GM18909 (cell line): ENCODE measurements around the gene PLEKHA8.

ENCODE experiments used
- ATAC-seq: cut with Tn5 transposase; IDR thresholded peaks from one replicate; pipeline ENCODE4 v1.9.1; 2021; ENCODE audit warnings: mild to moderate bottlenecking; ENCODE audit not compliant: unreplicated experiment, poor library complexity

PLEKHA8 gene

DNA sequence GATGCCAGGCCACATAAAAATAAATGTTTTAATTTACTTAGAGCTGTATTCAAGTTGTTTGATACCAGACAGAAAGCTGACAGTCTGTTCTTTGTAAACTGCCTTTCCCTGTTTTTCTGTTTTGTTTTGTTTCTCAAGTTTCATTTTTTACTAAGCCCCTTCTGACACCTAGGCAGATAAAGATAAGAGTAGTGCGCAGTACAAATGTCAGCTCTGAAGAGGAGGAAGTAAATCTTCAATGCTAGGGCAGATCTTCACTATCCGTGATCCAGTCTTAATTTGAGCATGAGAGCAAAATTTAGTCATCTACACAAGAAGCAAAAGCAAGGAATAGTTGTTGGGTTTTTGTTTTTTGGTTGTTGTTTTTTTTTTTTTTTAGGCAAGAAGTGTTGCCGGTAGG lies 133.9 kb downstream of the PLEKHA8 start:
- no peak for ATAC-seq

DNA sequence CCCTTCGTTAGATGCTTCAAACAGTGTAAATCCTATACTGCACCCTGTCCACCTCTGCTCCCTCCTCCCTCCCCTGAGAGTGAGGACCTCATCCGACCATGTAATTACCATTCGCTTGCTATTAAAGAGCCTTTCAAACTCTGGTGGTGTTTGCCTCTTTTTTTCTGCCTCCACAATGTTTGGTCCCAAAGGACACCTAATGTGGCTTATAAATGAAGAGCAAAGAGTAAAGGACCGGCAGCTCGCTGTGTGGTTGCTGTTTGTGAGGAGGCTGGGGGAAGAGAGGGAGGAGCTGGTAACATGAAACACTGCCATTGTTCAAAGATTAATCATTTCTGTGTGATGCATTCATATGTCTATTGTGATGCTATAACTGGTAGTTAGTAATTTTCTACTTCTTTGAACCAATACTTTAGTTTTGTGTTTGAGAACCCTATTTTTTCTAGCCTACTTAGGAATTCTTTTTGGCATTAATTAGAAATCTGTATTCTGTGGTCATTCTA lies 134.5 kb downstream of the PLEKHA8 start:
- ATAC-seq = peak; percentile 37

DNA sequence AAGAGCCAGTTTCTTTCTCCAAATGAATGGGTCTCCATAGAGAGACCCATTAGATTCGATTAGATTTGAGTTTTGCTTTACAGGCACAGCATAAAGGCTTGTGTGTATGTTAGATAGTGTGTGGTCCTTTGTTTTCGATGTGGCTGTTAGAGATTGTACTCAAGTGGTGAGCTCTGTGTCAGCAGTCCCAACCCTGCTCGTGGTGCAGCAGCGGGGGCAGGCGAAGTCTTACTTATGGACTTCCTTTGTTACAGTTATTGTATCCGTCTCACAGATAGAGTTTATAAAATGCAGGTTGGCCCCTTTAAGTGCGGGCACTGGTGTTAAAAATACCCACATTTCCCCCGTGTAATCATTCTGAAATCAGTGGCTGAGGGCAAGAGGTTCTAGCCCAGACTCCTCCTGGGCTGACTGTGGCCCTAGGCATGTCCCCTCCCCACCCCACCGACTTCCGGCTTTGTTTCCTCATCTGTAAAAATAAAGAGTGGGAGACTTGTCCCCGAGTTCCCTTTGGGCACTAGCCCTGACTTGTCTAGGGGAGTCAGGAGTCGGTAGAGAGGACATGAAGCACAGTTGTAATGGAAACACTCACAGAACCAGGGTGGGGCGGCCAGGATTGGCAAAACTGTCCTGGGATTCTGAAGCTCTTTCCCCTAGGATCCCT lies 135.2 kb downstream of the PLEKHA8 start:
- ATAC-seq = peak; percentile 65

DNA sequence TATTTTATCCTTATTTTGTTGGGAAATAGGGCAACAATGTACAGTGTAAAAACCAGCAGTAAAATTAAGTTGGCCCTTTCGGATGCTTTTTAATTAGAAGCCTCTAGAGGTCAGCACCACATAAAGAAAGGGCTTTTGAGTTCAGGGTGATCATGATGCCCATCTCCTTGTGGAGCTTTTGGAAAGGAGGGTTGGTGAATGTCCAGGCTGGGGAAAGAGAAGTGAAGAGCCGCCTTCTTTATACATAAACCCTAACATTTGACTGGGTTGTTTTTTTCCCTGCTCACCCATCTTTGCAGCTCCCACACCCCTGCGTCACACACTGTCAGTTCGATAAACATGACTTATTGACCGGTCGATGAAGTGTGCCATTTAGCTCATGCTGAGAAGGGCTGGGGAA lies 136.4 kb downstream of the PLEKHA8 start:
- no peak for ATAC-seq

DNA sequence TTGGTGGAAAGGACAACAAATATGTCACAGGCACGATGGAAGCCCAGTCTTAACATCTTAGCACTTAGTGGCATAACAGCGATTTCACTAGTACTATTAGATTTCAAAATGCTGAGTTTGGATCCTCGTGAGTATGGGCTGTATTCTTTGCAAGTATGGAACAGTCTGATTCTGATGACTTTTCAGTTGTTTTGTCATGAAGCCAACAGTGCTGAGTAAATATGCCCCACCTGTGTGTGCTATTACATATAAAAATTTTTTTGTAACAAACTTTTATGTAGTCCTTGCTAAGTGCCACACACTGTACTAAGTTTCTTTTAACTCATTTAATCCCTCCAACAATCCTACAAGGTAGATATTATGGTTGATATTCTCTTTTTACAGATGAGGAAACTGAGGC lies 137.4 kb downstream of the PLEKHA8 start:
- no peak for ATAC-seq

DNA sequence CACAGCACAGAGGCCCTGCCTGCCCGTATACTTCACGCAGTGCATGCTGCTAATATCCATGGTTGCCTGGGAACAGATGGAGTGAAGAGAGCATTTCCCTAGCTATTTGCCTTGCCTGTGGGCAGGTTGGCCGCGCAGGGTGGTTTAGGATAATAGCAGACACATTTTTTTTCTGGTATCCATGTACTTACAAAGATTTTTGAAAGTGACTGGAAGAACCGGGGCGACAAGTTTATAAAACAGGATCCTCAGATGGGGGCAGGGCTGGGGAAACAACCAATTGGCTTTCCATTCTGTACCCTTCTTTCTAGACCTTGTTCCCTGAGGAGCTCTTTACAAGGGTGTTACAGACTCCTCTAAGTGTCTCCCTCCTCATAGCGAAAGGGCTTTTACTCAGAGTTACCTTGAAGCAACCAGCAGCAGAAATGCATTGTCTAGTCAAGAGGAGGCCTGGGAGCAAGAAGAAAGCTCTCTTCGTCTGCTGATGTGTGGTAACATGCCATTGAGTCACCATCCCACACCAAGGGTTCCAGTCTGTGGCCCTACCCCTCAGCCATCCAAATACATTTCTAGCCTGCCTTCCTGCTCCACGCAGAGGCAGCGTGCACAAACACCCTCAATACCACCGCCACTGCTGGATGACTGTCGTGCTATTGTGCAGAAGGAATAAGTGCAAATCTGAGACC lies 138.1 kb downstream of the PLEKHA8 start:
- no peak for ATAC-seq

DNA sequence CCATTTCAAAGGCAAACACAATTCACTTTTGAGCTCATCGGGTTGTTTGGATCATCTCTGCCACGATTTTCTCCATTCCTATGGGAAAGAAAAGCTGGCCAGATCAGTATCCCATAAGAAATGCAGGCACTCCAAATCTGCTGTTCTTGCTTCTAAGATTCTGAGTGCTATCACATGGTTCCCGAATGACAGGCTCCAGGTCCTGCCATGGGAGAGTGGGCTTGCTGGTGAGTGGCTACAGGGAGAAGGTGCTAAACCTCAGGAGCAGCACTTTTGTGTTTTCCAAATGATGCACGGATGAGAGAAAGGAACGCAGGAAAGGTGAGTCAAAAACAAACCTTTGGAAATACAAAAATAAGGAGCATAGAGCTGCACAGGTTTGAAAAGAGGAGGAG lies 138.6 kb downstream of the PLEKHA8 start:
- no peak for ATAC-seq

DNA sequence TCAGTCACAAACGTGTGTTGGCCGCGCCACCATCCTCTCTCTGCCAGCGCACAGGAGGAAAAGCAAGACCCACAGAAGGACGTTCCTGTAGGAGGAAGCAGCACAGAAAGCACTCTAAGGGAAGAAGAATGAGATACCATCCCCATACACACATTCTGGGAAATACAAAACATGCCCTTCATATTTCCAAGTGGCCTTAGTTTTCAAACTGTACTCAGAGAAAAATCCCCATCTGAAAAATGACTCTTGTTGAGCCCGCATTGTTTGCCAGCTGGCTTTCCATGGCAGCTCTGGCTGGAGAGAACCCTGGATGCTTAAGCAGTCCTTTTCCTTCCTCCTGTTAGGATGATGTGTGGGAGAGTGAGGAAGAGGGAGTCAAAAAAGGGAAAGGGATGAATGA lies 139.7 kb downstream of the PLEKHA8 start:
- no peak for ATAC-seq

DNA sequence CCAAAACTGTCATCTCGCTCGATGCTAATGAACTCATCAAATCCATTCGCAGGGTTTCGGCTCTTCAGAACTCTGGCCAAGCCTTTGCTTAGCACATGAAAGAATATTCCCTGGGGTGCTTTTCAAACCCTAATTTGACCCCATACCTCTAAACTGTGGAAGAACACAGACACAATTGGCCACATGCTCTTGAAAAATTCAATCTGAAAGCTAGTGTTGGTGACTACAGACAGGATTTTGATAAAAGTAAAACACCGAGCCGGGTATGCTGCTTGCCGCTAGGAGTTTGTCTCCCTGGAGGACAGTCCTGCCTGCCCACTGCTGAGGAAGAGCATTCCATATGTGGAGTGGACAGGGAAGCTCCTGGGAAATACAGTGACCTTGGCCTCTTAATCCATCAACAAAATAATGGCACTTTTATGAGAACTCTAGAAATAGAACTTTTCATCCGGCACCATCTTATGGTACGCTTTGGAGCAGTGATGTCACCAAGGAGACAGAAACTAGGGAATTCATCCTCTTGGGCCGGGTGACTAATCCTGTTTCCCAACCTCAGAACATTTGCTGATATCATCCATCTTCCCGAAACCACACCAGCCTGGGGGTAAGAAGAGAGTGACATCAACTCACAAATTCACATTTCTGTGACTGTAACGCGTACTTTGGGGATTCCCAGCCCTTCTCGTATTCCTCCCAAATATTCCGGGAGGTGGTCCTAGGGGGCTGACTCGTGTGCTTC lies 140.8 kb downstream of the PLEKHA8 start:
- ATAC-seq = no peak

DNA sequence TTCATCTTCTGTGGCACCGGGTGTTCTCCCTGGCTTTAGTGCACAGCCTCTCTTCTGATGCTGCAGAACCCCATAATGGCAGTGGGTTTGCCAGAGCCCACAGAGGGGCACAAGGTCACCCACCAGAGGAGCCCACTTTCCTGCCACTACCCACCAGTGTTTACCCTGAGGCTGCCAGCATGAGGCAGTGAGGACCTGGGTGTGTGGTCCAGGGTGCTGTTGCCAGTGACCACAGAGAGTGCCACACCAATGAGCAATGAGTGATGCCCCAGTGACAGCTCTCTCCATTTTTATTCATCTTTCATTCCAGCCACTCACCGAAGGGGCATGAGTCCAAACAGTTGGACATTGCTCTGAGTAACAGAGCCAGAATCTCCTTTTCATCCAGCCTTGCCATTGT lies 141.4 kb downstream of the PLEKHA8 start:
- no peak for ATAC-seq

DNA sequence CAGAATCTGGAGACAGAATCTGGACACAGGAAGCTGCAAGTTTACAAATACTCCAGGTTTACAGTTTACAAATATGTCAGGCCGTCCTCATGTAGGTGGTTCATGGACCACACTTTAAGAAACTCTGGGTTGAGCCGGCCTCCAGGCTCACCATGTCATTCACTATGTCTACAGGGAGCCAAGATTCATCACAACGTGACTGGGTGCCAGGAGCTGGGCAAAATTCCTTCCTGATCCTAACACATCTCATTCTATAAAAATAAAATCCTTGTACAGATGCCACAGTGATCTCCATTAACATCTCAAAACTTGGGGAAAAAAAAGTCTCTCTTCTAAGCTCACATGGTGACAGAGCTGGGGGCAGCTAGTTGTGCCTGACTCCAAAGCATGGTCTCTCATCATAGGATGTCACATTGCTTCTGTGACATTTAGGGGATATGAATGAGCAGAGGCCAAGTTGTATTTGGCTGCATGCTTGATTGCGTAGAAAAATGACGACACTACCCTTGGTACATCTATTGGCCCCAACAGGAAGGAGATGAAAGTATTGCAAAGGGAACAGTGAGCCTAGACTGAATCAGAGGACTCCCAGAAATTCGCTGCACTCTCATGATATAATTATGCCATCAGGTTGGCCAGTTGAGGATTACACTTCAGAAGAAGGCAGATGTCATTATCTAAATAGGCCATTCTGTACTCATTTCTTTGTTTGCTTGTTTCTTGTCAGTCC lies 142.4 kb downstream of the PLEKHA8 start:
- no peak for ATAC-seq

DNA sequence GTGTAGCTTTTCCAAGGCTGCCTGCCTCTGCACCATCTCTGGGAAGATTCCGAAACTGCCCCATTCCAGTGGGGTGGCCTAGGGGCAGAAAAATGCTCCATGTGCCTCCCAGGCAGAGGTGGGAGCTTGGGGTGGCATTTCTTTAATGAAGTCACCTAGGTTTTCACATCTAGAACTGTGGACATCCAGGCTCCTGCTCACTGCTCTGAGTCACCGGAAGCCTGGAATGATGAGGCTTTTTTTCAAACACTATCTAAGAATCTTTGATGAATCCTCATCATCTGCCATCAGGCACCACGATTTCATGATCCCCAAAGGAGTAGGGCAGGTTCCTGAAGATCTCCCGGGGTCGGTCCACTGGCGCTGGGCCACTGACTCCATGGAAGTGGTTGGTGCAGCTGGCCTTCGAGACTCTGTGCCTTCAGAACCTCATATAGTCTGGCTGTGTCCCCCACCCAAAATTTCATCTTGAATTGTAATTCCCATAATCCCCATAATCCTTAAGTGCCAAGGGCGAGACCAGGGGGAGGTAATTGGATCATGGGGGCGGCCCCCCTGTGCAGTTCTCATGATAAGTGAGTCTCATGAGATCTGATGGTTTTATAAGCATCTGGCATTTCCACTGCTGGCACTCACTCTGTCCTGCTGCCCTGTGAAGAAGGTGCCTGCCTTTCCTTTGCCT lies 143.7 kb downstream of the PLEKHA8 start:
- no peak for ATAC-seq

DNA sequence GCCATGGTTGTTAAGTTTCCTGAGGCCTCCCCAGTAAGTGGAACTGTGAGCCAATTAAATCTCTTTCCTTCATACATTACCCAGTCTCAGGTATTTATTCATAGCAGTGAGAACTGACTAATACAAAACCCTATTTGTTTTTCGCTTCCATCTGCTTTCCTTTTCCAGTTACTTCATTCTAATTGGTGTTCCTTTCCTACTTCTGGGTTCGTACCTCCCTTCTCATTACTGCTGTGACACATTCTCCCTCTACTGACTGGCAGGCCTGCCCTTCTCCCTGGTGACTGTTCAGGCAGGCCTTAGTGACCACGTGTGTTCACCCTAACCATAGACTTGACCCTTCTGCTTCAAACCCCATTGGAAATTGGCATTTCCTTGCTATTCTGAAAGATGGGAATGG lies 144.2 kb downstream of the PLEKHA8 start:
- ATAC-seq = no peak

DNA sequence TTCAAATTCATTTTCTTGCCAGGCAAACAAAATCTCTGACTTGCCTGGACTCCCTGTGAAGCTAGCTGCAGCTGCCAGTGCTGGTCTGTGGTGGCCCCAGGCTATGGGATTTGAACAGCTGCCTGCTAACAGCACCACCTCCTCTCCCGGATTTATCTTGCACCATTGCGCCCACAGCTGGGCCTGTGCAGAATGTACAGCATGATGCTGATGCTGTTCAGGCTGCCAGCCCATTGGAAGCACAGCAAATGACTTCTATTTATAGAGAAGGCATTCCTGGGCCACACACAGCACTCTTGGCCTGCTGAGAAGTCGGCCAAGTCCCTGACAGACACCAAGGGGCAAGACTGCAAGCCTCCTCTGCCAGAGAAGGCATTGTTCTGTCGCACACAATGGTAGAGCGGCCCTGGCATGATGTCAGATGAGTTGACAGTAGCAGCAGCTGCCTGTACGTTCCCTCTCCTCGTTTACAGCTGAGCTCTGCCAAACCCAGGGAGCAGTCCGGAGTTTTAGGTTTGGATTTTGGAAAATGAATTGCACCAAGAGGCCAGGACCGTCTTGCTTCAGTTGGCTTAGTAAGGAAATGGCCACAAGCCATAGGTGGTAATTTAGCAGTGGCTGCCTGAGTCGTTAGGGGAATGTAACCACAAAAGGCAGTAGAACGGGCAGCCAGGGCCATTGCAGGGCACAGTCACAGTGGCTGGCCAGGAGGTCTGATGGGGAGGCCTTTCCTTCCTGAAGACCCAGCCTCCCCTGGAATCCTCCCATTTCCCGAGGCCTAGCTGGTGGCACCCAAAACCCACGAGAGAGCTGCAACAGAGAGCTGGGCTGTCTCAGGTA lies 145.1 kb downstream of the PLEKHA8 start:
- no peak for ATAC-seq

DNA sequence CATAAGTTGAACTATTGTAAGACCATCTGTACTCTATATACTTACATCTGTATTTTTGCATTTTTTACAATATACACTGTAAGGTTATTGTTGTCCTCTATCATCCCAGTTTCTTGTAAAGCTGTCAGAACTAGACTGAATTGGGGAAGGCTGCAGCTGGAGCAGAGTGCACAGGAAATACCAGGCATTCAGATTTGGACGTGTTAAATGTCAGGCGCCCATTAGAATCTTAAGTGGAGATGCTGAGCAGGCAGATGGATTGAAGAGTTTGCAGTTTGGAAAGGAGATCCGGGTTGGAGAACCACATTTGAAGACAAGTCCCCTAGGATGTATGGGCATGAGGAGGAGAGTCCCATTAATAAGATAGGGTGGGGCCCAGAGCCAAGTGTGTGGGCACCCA lies 147.0 kb downstream of the PLEKHA8 start:
- ATAC-seq = no peak

DNA sequence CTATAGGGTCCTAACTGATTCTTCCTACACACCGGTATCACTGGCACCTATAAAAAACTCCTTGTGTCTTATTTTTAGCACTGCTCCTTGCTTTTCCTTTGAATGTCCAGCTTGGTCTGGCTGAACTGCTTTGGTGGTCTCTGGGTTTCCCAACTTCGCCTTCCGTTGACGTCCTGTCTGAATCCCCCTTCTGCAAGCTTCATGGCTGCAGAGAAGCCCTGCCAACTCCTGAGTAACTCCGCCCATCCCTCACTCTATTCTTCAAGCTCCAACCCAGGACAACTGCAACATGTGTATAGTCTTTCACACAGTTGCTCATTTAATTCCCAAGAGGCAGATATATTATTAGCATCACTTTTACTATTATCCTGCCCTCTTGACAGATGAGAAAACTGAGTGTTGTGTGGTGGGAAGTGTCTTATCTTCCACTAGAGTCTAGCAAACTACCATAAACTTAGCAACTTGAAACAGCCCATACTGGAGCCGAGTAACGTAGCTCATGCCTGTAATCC lies 147.5 kb downstream of the PLEKHA8 start:
- no peak for ATAC-seq

DNA sequence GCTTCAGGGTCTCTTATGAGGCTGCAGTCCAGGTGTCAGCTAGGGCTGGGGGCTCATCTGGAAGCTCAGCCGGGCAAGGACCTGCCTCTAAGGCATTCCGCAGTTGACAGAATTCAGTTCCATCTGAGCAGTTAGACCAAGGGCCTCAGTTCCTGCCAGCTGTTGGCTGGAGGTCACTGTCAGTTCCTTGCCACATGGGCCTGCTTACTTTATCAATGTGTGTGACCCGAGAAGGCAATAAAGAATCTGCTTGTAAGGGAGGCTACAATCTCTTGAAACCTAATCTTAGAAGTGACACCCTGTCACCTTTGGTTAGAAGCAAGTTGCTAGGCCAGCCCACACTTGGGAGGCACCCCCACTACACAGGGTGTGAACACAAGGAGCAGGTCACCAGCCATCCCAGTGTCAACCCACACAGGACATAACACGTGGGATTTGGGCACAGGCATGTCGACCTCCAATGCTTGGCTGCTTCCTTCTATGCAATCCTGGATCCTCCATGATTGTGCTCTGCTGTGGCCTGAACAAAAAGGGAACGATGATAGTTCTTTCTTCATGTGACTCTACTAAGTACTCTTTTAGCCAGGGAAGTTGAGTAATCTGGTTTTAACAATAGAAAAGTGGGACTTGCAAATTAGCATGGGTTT lies 148.4 kb downstream of the PLEKHA8 start:
- ATAC-seq = no peak

DNA sequence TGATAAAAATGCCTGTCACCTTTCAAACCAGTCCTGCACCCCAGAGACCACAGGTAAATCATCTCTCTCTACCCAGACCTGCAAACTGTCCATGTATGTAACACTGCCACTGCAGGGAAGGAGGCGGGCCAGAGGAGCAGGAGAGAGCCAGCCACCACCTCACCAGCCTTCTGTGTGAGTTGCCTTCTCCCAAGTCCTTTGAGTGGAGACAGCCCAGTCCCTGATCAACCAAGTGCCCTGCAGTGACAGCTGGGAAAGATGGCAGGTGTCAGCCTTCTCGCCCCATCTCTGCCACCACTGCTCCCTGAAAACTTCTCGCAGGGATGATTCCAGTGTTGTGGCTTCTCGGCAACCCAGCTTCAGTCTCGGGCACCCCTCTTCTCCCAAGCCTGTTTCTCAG lies 149.0 kb downstream of the PLEKHA8 start:
- ATAC-seq = no peak

DNA sequence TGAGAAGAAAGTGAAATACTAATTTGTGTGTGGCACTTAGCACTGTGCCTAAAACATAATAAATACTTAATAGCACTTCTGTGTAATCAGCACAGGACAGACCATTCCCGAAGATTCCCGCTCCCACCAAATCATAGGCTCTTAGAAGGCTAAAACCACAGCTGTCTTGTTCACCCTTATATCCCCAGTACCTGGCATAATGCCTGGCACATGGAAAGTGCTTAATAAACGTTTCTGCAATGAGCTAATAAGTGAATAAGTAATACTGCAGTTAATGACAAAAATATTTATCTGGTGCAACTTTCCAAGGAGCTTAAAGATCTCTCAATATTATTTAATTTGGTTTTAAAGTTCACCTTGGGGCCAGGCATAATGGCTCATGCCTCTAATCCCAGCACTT lies 149.8 kb downstream of the PLEKHA8 start:
- ATAC-seq = no peak
